Karpas-422 (cell line): ENCODE results near the gene MTA2. TPM values are rescaled to one million over a fixed set of nuclear protein-coding genes. Genes with fewer than 3 reads are reported as not detected.
"Not testable (repeated sequence)": the region's sequence is repeated elsewhere in the genome, so short reads cannot be mapped to it uniquely, and the experiment has no call there.

ENCODE experiments used
- DNase-seq: peaks from one replicate; pipeline ENCODE4 v3.0.0-alpha.2; 2015
- H2AFZ ChIP-seq: fragments of 200-600 bp; sonication (generic); 2 replicates; pipeline ENCODE4 v1.6.1; 2014; ENCODE audit warnings: antibody characterized with exemption, low read length, mixed read lengths
- H3K27ac ChIP-seq: fragments of 200-600 bp; sonication (generic); 2 replicates; pipeline ENCODE4 v1.5.1; 2014; ENCODE audit warnings: mild to moderate bottlenecking, low read length, moderate library complexity
- H3K27me3 ChIP-seq: fragments of 200-600 bp; sonication (generic); 2 replicates; pipeline ENCODE4 v1.6.1; 2014; ENCODE audit warnings: low read length, mixed read lengths
- H3K36me3 ChIP-seq: fragments of 200-600 bp; sonication (generic); 2 replicates; pipeline ENCODE4 v1.6.1; 2014; ENCODE audit warnings: low read length, mixed read lengths; ENCODE audit not compliant: insufficient read depth
- H3K4me1 ChIP-seq: fragments of 200-600 bp; sonication (generic); 2 replicates; pipeline ENCODE4 v1.6.1; 2014; ENCODE audit warnings: mild to moderate bottlenecking, low read length, mixed read lengths
- H3K4me2 ChIP-seq: fragments of 200-600 bp; sonication (generic); 2 replicates; pipeline ENCODE4 v1.6.1; 2014; ENCODE audit warnings: low read length, low read depth, mild to moderate bottlenecking; ENCODE audit not compliant: poor library complexity, severe bottlenecking
- H3K4me3 ChIP-seq: fragments of 200-600 bp; sonication (generic); 2 replicates; pipeline ENCODE4 v1.5.1; 2014; ENCODE audit warnings: mild to moderate bottlenecking, antibody characterized with exemption, low read length, mixed read lengths
- H3K79me2 ChIP-seq: fragments of 200-600 bp; sonication (generic); 2 replicates; pipeline ENCODE4 v1.6.1; 2014; ENCODE audit warnings: mild to moderate bottlenecking, low read length, mixed read lengths
- H3K9ac ChIP-seq: fragments of 200-600 bp; sonication (generic); 2 replicates; pipeline ENCODE4 v1.6.0; 2014; ENCODE audit warnings: low read length
- H3K9me2 ChIP-seq: fragments of 200-600 bp; sonication (generic), shearing (Covaris generic); replicated peaks from 2 replicates; pipeline ENCODE4 v1.6.0; 2014; ENCODE audit warnings: mild to moderate bottlenecking, low read length, moderate library complexity; ENCODE audit not compliant: insufficient read depth
- H3K9me3 ChIP-seq: fragments of 300-700, 200-600 bp; sonication (generic); 2 replicates; pipeline ENCODE4 v1.6.1; 2014; ENCODE audit warnings: low read length, mixed read lengths
- H4K20me1 ChIP-seq: fragments of 200-600 bp; sonication (generic); 2 replicates; pipeline ENCODE4 v1.6.1; 2014; ENCODE audit warnings: mild to moderate bottlenecking, antibody characterized with exemption, low read length, low read depth; ENCODE audit not compliant: insufficient read depth
- total RNA-seq: library from RNA; depleted of rRNA; stranded (reverse); fragments of >200 nt; shearing (Covaris generic); gene quantifications from 2 replicates; pipeline ENCODE4 v1.2.3, GENCODE V29; 2014; ENCODE audit warnings: low replicate concordance

MTA2 gene
- total RNA-seq, 1 experiment from 2014 or later, result 60.2 TPM

DNA sequence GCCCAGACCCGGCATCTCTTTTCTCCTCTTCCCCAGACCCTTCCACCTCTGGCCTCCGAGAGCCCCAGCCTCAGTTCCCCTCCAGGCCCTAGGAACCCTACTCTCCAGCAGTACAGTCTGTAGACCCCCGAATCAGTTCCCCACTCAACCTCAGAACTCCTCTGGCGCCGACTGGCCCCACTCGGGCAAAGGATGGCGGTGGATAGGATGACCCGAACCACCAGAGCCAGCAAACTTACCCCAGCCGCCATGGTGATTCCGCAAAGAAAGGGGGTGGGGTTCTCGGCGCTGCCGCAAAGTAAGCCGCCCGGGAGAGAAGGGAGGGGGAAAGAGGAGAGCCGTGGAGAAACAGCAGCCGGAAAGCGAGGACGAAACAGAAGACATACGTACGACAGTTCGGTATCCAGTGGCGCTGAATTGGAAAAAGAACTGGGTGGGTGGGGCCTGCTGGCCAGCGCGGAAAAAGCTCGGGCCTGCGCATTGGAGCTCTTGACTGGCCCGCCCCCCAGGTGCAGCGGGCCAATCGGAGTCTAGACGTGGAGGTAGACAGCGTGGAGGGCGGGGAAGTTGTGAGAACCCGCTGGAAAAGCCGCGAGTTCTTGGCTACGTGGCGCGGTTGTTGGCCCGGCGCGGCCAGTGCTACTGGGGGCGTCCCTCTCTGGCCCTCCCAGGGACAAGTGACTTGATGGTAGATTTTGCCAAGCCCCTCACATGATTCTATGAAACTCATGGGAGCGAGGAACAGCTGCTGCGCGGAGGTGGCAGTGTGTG, 27.9 kb downstream of the MTA2 start, which contains the start of gene EEF1G:
EEF1G (minus strand) TSS at position 300 of the 771 bp plus-strand sequence; CDS start at position 251, 49 bp downstream.
- DNase-seq, result peak; percentile 100
- Histone ChIP-seq H3K4me1 (peaks cover 29% of the 10 kb centered on the region), H3K9ac (peak within 1 kb of the TSS; percentile 91), H3K79me2 (peaks cover 42% of the 10 kb centered on the region), H3K9me3 (no peaks in the 10 kb centered on the region), H3K4me3 (peak within 1 kb of the TSS; percentile 95), H4K20me1 (peaks cover 16% of the 10 kb centered on the region), H3K36me3 (peaks cover 26% of the 10 kb centered on the region), H3K4me2 (peak within 1 kb of the TSS; percentile 86), H2AFZ (0 out of 2 replicates have a peak within 1 kb of the TSS, but pooled peaks have one; percentile 32), H3K27ac (peak within 1 kb of the TSS; percentile 76), H3K9me2 (no peaks in the 10 kb centered on the region), H3K27me3 (no peaks in the 10 kb centered on the region)

DNA sequence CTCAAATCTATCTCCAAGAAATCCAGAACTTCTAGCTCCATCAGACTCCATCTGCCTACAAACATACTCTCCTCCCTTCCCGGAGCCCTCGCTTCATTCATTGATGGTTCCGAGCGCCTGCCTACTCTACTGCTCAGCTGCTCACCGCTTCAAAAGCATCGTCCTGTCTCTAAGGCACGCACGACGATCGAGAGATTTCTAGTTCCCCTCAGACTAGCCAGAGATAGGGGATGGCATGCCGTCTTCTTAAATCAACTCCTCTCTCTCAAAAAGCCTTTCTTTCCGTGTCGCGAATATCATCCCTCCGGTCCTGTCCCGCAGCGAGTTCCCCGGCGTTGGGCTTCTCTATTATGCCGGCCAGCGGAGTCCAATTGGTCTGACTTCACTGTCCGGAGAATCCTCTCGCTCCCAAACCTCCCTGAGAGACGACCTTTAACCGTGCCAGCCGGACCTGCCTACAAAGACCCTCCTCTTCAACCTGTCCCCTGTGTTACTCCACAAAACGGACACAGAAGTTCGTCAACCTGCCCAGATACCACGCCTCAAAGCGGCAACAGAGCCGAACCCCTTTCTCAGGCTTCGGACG, 28.6 kb downstream of the MTA2 start:
- H4K20me1 ChIP-seq, result peaks cover 16% of the 10 kb centered on the region
- H3K4me2 ChIP-seq, result peak overlapping the region; percentile 77
- H3K4me3 ChIP-seq, result peak overlapping the region; percentile 95
- no peaks in the 10 kb centered on the region for H3K9me2 ChIP-seq
- peak; percentile 70 for DNase-seq
- peaks cover 42% of the 10 kb centered on the region for H3K79me2 ChIP-seq
- peak overlapping the region; percentile 91 for H3K9ac ChIP-seq
- no peaks in the 10 kb centered on the region for H3K9me3 ChIP-seq
- peaks cover 29% of the 10 kb centered on the region for H3K4me1 ChIP-seq
- H3K27me3 ChIP-seq, result no peaks in the 10 kb centered on the region
- H3K36me3 ChIP-seq, result peaks cover 26% of the 10 kb centered on the region
- no peak overlapping the region for H2AFZ ChIP-seq
- H3K27ac ChIP-seq, result peak overlapping the region; percentile 76

GRCh38 chr11:62572431-62572830, 29.2 kb downstream of the MTA2 start:
- Histone ChIP-seq H3K4me2 (peak overlapping the region; percentile 77), H4K20me1 (peaks cover 16% of the 10 kb centered on the region), H3K27ac (no peak overlapping the region), H2AFZ (no peak overlapping the region), H3K9me2 (no peaks in the 10 kb centered on the region), H3K4me1 (peaks cover 29% of the 10 kb centered on the region), H3K4me3 (peak overlapping the region; percentile 95), H3K36me3 (peaks cover 26% of the 10 kb centered on the region), H3K27me3 (no peaks in the 10 kb centered on the region), H3K9me3 (no peaks in the 10 kb centered on the region), H3K79me2 (peaks cover 42% of the 10 kb centered on the region), H3K9ac (peak overlapping the region; percentile 91)
- no peak for DNase-seq

- peaks cover 47% of the 10 kb centered on the region for H3K79me2 ChIP-seq
Measured at GRCh38 chr11:62571493-62571892, 30.2 kb downstream of the MTA2 start.

GRCh38 chr11:62570903-62571302, 30.8 kb downstream of the MTA2 start:
- not testable (repeated sequence) for H3K27ac ChIP-seq, H3K9me2 ChIP-seq, H3K9me3 ChIP-seq, H3K4me3 ChIP-seq, DNase-seq, H3K9ac ChIP-seq, H3K27me3 ChIP-seq, H3K4me2 ChIP-seq, H2AFZ ChIP-seq
- Histone ChIP-seq H3K79me2 (peaks cover 51% of the 10 kb centered on the region), H3K36me3 (peaks cover 40% of the 10 kb centered on the region), H3K4me1 (peaks cover 29% of the 10 kb centered on the region), H4K20me1 (peaks cover 19% of the 10 kb centered on the region)

More at GRCh38 chr11:62571493-62571892, 30.2 kb downstream of the MTA2 start:
- peak overlapping the region; percentile 77 for H3K4me2 ChIP-seq
- not testable (repeated sequence) for H3K4me3 ChIP-seq, H3K27me3 ChIP-seq, H3K9ac ChIP-seq, H3K9me3 ChIP-seq, H3K27ac ChIP-seq, H2AFZ ChIP-seq, DNase-seq, H3K9me2 ChIP-seq
- H4K20me1 ChIP-seq, result peaks cover 19% of the 10 kb centered on the region
- H3K4me1 ChIP-seq, result peaks cover 29% of the 10 kb centered on the region
- H3K36me3 ChIP-seq, result peaks cover 35% of the 10 kb centered on the region

DNA sequence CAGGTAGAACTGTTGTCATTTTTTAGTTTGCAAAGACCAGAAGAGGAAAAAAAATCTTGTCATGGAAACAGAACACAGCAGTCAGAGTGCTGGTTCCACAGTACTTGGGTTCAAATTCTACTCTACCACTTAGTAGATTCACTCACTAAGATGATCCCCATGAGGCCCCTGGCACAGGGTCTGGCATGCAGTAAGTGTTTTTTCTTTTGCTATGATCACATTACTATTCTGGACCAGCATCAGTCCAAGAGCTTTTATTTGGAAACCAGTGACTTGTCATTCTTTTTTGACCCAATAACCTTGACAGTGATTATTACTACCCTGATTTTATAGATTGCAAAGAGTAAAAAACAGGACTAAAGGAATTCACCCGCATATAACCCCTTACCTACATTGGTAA, 32.1 kb downstream of the MTA2 start:
- Histone ChIP-seq H3K9me3 (no peaks in the 10 kb centered on the region), H3K9me2 (no peaks in the 10 kb centered on the region), H4K20me1 (peaks cover 19% of the 10 kb centered on the region), H2AFZ (no peak overlapping the region), H3K9ac (no peak overlapping the region), H3K4me3 (no peak overlapping the region), H3K36me3 (peaks cover 50% of the 10 kb centered on the region), H3K4me2 (no peak overlapping the region), H3K79me2 (peaks cover 51% of the 10 kb centered on the region), H3K4me1 (peaks cover 18% of the 10 kb centered on the region), H3K27me3 (no peaks in the 10 kb centered on the region), H3K27ac (no peak overlapping the region)
- DNase-seq, result no peak

GRCh38 chr11:62567018-62567633, 34.5 kb downstream of the MTA2 start:
- Histone ChIP-seq H3K4me3 (no peak overlapping the region), H3K79me2 (peaks cover 36% of the 10 kb centered on the region), H3K9me3 (no peaks in the 10 kb centered on the region), H3K4me2 (no peak overlapping the region), H3K9me2 (no peaks in the 10 kb centered on the region), H3K27me3 (no peaks in the 10 kb centered on the region), H3K9ac (no peak overlapping the region), H4K20me1 (peaks cover 15% of the 10 kb centered on the region; the same call in 1 of the 2 replicates), H3K4me1 (peaks cover 5% of the 10 kb centered on the region), H2AFZ (no peak overlapping the region), H3K27ac (no peak overlapping the region), H3K36me3 (peaks cover 52% of the 10 kb centered on the region)
- no peak for DNase-seq

GRCh38 chr11:62566247-62566646, 35.4 kb downstream of the MTA2 start:
- Histone ChIP-seq H3K36me3 (peaks cover 44% of the 10 kb centered on the region; the same call in 1 of the 2 replicates), H2AFZ (no peak overlapping the region), H3K4me3 (no peak overlapping the region), H3K4me2 (no peak overlapping the region), H3K9ac (no peak overlapping the region), H3K4me1 (no peaks in the 10 kb centered on the region), H3K79me2 (peaks cover 27% of the 10 kb centered on the region), H3K27ac (no peak overlapping the region), H4K20me1 (peaks cover 6% of the 10 kb centered on the region; the same call in 1 of the 2 replicates), H3K9me3 (no peaks in the 10 kb centered on the region), H3K9me2 (no peaks in the 10 kb centered on the region), H3K27me3 (no peaks in the 10 kb centered on the region)
- DNase-seq, result no peak
